Ishikawa (cell line): ENCODE data around the gene RAX.

Experiments
- CEBPB ChIP-seq: IDR thresholded peaks from 2 replicates; pipeline ENCODE4 v1.6.1; 2012
- CREB1 ChIP-seq: IDR thresholded peaks from 2 replicates; pipeline ENCODE4 v1.6.1; 2012; ENCODE audit warnings: low read depth
- EGR1 ChIP-seq: IDR thresholded peaks from 2 replicates; pipeline ENCODE4 v1.6.1; 2012
- EP300 ChIP-seq: IDR thresholded peaks from 2 replicates; pipeline ENCODE4 v1.6.1; 2012; ENCODE audit warnings: borderline replicate concordance
- FOXM1 ChIP-seq: IDR thresholded peaks from 2 replicates; pipeline ENCODE4 v1.6.1; 2012; ENCODE audit warnings: low read depth, borderline replicate concordance
- NFIC ChIP-seq: IDR thresholded peaks from 2 replicates; pipeline ENCODE4 v1.6.1; 2012
- RAD21 ChIP-seq: IDR thresholded peaks from 2 replicates; pipeline ENCODE4 v1.6.1; 2012; ENCODE audit warnings: low read depth
- TAF1 ChIP-seq: IDR thresholded peaks from 2 replicates; pipeline ENCODE4 v1.6.1; 2012; ENCODE audit warnings: low read depth, mild to moderate bottlenecking
- TCF12 ChIP-seq: IDR thresholded peaks from 2 replicates; pipeline ENCODE4 v1.6.1; 2012; ENCODE audit warnings: low read depth
- TEAD4 ChIP-seq: IDR thresholded peaks from 2 replicates; pipeline ENCODE4 v1.6.1; 2012
- USF1 ChIP-seq: IDR thresholded peaks from 2 replicates; pipeline ENCODE4 v1.6.1; 2012
- YY1 ChIP-seq: IDR thresholded peaks from 2 replicates; pipeline ENCODE4 v1.6.1; 2012; ENCODE audit warnings: low read depth
- ZBTB7A ChIP-seq: IDR thresholded peaks from 2 replicates; pipeline ENCODE4 v1.6.1; 2012; ENCODE audit warnings: low read depth
- TF ChIP-seq, protein P1 (sequence below): IDR thresholded peaks from 2 replicates; pipeline ENCODE4 v1.6.1; 2012; ENCODE audit warnings: low read depth, mild to moderate bottlenecking
- TF ChIP-seq, protein P2 (sequence below): IDR thresholded peaks from 2 replicates; pipeline ENCODE4 v1.6.1; 2012

RAX gene

DNA sequence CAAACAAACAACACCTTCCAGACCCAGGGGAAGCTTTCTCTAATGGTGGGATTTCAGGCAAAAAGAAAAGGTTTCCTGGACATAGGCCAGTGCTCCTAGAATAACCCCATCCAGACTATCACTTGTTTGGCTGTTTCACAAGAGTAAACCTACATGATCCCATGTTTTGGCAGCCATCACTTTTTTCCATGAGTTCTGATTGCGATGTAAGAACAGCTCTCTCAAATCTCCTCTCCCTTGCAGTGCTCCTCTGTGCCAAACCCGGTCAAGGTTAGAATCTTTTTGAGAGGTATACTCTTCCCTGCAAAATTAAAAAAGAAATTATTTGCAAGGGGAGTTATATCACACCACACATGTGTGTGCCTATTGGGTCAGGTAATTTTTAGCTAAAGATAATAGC is 41.4 kb downstream of the RAX start:
- TF ChIP-seq TCF12 (no peak), CEBPB (no peak), EGR1 (no peak), EP300 (no peak), YY1 (no peak), CREB1 (no peak), TAF1 (no peak), FOXM1 (no peak)
- TF ChIP-seq, protein P1, sequence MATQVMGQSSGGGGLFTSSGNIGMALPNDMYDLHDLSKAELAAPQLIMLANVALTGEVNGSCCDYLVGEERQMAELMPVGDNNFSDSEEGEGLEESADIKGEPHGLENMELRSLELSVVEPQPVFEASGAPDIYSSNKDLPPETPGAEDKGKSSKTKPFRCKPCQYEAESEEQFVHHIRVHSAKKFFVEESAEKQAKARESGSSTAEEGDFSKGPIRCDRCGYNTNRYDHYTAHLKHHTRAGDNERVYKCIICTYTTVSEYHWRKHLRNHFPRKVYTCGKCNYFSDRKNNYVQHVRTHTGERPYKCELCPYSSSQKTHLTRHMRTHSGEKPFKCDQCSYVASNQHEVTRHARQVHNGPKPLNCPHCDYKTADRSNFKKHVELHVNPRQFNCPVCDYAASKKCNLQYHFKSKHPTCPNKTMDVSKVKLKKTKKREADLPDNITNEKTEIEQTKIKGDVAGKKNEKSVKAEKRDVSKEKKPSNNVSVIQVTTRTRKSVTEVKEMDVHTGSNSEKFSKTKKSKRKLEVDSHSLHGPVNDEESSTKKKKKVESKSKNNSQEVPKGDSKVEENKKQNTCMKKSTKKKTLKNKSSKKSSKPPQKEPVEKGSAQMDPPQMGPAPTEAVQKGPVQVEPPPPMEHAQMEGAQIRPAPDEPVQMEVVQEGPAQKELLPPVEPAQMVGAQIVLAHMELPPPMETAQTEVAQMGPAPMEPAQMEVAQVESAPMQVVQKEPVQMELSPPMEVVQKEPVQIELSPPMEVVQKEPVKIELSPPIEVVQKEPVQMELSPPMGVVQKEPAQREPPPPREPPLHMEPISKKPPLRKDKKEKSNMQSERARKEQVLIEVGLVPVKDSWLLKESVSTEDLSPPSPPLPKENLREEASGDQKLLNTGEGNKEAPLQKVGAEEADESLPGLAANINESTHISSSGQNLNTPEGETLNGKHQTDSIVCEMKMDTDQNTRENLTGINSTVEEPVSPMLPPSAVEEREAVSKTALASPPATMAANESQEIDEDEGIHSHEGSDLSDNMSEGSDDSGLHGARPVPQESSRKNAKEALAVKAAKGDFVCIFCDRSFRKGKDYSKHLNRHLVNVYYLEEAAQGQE, result no peak

- TF ChIP-seq EP300 (no peak), USF1 (no peak), TCF12 (no peak), RAD21 (no peak), EGR1 (no peak), ZBTB7A (no peak), FOXM1 (no peak), CREB1 (no peak), TEAD4 (no peak), YY1 (no peak), TAF1 (no peak), CEBPB (no peak), NFIC (no peak)
- TF ChIP-seq, protein P2, sequence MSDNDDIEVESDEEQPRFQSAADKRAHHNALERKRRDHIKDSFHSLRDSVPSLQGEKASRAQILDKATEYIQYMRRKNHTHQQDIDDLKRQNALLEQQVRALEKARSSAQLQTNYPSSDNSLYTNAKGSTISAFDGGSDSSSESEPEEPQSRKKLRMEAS, result no peak
- TF ChIP-seq, protein P1, result no peak
Measured at GRCh38 chr18:59231114-59231513, 42.1 kb downstream of the RAX start.

DNA sequence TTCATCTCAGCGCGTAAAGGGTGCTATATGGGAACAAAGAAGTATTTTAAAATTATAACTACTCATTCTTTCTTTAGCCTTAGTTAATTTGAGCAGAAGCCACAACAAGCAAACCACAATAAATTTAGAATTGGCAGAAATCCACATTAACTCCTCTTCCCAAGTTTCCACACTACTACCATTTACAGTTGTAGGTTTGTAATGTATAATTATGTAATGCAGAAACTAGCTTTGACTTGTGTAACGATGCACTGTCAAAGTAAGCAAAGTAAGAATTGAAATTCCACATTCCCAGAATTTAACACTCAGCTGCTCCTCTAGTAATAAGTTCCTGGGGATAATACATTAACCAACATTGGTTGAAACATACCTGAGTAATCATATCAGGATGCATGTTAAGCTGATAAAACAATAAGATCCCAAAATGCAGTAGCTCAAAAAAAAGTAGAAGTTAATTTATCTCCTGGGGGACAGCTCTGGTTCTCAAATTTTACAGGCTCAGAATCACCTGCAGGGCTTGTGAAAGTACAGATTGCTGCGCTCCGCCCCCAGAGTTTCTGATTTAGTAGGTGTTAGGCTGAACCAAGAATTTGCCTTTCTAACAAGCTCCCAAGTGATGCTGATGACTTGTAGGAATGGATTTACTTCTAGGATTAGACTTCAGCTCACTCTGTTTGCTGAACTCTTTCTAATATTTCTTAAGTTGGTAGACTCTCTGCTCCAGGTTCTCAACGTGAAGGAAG is 43.4 kb downstream of the RAX start:
- no peak for TF ChIP-seq TAF1
- TF ChIP-seq CREB1, result no peak
- TF ChIP-seq TEAD4, result no peak
- TF ChIP-seq TCF12, result no peak
- TF ChIP-seq YY1, result no peak
- TF ChIP-seq, protein P1, result no peak
- no peak for TF ChIP-seq NFIC
- TF ChIP-seq USF1, result no peak
- TF ChIP-seq RAD21, result no peak
- TF ChIP-seq, protein P2, result no peak
- TF ChIP-seq FOXM1, result no peak
- no peak for TF ChIP-seq EP300

DNA sequence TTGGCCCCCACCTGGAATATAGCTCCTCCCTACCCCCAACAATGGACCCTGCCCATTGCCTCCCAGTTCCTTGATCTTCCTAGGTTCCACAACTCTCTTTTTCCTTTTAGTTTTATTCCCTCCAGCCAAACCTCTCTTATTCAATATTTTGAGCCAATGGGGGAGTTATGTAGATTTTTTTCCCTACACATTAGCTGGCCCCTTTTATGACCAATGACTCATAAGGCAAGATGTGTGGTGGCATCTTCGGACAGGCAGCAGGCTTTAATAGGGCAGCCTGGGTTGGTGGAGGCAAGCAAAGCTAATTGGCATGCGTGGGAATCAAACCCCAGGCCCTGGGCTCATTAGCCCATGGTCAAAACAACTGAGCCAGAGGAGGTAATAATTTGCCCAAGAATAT is 44.1 kb downstream of the RAX start:
- TF ChIP-seq FOXM1 (no peak), EP300 (no peak), NFIC (no peak), USF1 (no peak), TCF12 (no peak), RAD21 (no peak), CEBPB (no peak), CREB1 (no peak), EGR1 (no peak), TAF1 (no peak), YY1 (no peak), TEAD4 (no peak), ZBTB7A (no peak)
- TF ChIP-seq, protein P1, result no peak
- TF ChIP-seq, protein P2, result no peak
